GM21526 (cell line): ENCODE measurements around the gene PLOD1.
"Not testable (repeated sequence)": the region's sequence is repeated elsewhere in the genome, so short reads cannot be mapped to it uniquely, and the experiment has no call there.

Source experiments
- ATAC-seq: cut with Tn5 transposase; IDR thresholded peaks from one replicate; pipeline ENCODE4 v1.9.1; 2021; ENCODE audit warnings: moderate library complexity; ENCODE audit not compliant: unreplicated experiment, low FRiP score

Gene PLOD1

GRCh38 chr1:11935733-11936132 is 1.2 kb downstream of the PLOD1 start:
- ATAC-seq = not testable (repeated sequence)

DNA sequence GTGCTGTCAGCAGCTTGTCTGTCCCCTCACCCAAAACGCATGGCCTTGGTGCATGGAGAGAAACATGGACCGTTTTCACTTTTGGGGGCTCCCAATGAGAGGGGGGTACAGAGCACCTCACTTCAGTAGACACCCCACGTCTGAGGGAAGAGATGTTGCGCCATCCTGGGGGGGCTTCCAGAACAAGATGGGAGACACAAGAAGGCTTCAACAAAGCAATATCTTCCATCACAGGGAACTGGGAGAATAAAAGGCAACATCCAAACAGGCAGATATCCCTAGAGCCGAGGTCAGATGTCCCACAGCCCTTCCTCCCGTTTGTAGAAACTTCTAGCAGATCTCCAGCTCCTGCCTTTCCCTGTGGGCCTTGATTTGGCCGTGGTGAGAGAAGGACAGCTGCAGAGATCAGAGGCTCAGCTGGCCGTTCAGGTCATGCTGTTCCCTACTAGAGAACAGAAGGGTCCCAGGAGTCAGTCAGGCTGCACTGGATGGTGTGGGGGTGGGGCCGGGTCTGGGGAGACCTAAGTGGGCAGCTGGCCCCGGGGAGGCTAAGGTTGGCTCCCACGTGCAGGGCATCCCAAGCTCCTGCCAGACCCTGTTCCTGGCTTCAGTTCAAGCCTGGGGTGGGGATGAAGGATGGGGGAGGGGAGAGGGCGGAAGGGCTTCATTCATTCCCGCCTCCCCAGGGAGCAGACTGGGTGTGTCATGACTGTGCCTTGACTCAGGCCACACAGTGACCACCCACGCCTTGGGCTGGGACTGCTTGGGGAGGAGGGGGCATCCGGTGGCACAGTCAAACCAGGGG is 4.4 kb downstream of the PLOD1 start:
- ATAC-seq = no peak

DNA sequence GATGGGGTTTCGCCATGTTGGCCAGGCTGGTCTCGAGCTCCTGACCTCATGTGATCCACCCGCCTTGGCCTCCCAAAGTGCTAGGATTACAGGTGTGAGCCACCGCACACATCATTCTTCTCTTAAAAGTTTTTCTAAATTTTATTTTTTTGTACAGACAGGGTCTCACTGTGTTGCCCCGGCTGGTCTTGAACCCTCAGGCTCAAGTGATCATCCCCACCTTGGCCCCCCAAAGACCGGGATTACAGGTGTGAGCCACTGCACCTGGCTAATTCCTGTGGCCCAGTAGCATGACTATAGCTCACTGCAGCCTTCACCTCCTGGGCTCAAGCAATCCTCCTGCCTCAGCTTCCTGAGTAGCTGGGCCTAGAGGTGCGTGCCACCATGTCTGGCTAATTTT is 5.3 kb downstream of the PLOD1 start:
- ATAC-seq = not testable (repeated sequence)

DNA sequence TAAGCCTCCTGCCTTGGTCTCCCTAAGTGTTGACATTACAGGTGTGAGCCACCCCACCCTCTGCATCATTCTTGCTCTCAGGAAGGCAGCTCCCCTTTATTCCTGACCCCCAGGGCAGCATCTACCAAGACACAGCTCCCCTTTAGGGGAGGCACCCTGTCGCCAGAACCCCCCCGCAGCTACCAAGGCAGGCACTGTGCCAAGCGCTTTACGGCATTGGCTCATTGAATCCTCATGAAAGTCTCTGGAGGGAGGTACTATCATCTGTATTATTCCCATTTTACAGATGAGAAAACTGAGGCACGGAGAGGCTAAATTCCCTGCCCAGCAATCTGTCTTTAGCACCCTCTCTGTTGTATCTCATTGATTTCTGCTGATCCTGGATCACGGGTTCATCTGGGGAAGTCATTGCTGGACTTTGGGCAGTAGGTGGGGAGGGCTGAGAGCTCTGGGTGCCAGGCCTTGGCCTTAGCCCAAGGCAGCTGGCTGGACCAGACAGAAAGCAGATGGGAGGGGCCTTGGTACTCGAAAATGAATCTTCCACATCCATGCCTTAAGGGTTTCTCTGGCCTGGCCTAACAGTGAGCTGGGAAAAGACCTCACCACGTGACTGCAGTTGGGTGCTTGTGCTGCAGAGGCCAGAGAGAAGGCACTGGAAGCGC is 5.9 kb downstream of the PLOD1 start:
- ATAC-seq = no peak

GRCh38 chr1:11942280-11942679 is 7.8 kb downstream of the PLOD1 start:
- no peak for ATAC-seq

- no peak for ATAC-seq
Measured at GRCh38 chr1:11943619-11944018, 9.1 kb downstream of the PLOD1 start.

DNA sequence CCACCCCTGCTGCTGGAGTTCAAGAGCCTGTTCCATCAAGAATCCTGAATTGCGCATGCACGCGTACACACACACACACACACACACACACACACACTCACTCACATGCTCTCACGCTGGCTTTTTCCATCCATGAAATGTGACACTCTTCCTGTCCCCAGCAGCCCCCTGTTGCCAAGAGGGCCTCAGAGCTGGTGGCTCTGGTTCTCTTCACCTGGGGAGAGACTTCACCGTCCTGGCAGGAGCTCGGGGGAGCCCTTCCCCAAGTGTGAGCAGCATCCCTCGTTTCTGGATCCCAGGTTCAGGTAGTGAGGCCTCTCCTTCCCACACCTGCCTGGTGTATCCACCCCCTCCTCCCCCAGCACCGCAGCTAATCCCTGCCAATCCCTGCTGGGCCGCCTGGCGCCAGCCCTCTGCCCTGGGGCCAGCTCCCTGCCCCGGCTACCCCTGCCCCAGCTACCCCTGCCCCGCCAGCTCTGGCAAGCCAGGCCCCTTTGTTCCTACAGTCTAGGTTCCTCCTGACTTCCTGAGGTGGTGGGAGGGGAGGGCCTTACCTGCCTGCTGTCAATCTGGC is 9.9 kb downstream of the PLOD1 start:
- no peak for ATAC-seq

DNA sequence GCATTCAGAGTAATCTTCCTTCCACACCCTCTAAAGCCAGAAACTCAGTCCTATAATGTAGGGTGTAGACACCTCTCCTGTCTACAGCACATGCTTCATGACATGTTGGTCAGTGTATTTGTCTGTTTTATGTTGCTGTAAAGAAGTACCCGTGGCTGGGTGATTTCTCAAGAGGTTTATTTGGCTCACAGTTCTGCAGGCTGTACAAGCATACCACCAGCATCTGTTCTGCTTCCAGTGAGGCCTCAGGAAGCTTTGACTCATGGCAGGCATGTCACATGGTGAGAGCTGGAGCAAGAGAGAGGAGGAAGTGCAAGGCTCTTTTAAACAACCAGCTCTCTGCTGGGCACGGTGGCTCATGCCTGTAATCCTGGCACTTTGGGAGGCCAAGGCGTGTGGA is 12.1 kb downstream of the PLOD1 start:
- no peak for ATAC-seq

GRCh38 chr1:11948822-11949458 is 14.4 kb downstream of the PLOD1 start:
- no peak for ATAC-seq

DNA sequence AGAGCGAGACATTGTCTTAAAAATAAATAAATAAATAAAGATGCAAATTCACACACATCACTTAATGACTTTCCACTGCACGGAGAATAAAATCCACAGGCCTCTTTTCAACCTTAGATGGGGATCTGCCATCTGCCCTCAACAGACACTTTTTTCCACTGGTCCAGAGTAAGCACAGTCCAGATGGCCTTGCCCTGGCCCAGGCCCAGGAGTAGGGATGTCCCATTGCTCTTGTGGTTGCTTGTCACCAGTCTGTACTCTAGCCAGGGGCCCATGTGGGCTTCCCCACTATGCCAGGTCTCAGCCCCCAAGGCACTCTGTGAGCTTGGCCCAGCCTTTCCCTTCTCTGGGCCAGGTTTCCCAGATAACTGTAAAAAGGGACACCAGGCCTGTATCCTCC is 17.4 kb downstream of the PLOD1 start:
- ATAC-seq = no peak

DNA sequence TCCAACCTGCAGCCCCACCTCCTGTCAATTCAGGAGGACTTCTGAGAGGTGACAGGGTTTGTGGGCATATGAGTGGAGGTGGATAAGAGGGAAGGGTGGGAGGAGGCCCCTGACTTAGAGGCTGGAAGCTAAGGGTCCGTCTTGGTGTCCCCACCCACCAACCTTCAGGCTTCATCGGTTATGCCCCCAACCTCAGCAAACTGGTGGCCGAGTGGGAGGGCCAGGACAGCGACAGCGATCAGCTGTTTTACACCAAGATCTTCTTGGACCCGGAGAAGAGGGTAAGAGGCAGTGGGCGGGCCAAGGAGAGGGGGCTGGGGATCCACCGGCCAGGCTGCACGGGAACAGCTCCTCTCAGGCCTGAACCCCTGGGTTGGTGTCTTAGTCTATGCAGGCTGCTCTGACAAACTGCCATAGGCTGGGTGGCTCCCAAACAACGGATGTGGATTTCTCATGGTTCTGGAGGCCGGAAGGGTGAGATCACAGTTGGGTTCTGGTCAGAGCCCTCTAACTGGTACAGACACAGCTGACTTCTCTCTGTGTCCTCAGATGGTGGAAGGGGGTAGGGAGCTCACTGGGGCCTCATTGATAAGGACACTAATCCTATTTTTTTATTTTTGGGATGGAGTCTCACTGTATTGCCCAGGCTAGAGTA is 18.1 kb downstream of the PLOD1 start:
- ATAC-seq = no peak

DNA sequence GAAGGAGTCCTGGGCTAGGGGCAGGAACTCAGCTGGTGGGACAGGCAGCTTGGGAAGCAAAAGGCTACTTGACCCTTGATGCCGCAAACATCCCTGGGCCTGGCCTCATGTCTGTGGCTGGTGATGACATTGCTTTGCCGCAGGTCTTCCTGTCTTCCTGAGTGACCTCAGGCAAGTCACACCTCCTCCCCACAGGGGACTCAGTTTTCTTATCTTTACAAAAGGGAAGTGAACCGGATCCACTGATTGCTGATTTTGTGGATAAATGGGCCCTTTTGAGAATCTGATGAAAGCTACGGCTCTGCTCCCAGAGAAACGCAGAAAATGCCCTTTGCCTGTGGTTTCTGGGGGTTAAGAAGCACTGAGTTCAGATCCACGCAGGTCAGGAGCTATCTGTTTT is 20.7 kb downstream of the PLOD1 start:
- ATAC-seq = no peak

- no peak for ATAC-seq
Measured at GRCh38 chr1:11957398-11957797, 22.9 kb downstream of the PLOD1 start.

DNA sequence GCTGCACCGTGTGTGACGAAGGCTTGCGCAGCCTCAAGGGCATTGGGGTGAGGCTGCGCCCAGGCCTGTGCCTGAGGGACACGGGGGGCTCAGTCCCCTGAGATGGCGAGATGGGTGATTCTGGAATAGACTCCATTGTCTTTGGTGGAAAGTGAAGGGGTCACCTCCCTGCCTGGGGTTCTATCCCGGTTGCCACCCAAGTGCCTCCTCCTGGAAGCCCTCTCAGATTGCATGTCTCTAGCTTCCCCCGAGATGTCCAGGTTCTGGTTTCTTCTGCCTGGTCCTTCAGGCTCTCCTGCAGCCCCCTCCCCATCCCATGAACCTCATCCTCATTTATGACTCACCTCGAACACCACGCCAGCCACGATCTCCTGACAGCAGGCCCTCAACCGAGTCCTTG is 23.4 kb downstream of the PLOD1 start:
- no peak for ATAC-seq

DNA sequence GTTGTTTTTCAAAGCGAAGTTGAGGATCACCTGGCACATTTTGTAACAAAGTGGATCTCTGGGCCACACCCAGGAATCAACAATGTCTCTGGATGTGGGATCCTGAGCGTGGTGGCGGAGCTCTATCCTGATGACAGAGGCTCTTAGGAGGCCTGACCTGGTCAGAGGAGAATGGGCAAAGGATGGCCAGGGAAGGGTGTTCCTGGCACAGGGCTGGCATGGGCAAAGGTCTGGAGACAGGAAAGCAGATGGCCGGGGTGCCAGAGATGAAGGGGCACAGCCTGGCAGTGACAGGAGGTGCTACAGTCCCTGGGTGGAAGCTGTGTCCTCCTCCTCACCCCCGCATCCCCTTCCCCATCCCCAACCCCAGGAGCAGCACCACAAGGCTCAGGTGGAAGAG is 25.8 kb downstream of the PLOD1 start:
- no peak for ATAC-seq

GRCh38 chr1:11960715-11961114 is 26.2 kb downstream of the PLOD1 start:
- ATAC-seq = no peak

DNA sequence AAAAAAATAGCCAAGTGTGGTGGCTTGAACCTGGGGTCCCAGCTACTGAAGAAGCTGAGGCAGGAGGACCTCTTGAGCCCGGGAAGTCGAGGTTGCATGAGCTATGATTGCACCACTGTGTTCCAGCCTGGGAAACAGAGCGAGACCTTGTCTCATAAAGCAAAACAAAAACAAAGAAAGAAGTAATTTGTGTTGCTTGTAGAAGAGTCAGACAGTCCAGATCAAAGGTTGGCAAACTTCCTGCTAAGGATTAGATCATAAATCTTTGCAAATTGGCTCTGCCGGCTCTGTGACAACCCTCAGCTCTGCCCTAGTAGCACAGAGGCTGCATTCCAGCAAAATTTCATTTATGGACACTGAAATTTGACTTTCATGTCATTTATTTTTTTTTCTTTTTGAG is 26.7 kb downstream of the PLOD1 start:
- ATAC-seq = no peak

DNA sequence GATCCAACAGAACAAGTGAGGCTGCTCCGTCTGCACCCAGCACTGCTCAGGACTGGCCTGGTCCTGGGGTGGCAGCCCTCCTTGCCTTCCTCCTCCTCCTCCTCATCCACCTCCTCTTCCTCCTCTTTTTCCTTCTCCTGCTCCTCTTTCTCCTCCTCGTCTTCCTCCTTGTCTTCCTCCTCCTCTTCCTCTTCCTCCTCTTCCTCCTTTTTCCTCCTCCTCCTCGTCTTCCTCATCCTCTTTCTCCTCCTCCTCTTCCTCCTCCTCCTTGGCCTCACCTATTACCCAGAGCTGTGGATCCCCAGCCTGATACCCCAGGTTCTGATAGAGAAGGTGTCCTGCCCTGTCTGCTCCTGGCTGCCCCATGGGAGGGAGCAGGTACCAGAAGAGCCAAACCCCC is 29.1 kb downstream of the PLOD1 start:
- ATAC-seq = no peak

DNA sequence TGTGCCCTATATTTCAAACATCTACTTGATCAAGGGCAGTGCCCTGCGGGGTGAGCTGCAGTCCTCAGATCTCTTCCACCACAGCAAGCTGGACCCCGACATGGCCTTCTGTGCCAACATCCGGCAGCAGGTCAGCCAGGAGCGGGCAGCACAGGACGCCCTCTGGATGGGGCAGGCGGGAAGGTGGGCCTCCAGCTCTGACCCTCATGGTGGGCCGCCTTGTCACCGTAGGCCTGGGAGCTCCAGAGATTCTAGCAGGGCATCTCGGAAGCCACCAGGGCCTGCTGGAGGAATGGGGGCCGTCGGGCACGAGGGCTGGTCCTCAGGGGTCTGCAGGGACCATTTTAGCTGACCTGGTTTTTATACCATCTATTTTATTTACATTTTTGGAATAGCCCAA is 30.1 kb downstream of the PLOD1 start:
- ATAC-seq = no peak

DNA sequence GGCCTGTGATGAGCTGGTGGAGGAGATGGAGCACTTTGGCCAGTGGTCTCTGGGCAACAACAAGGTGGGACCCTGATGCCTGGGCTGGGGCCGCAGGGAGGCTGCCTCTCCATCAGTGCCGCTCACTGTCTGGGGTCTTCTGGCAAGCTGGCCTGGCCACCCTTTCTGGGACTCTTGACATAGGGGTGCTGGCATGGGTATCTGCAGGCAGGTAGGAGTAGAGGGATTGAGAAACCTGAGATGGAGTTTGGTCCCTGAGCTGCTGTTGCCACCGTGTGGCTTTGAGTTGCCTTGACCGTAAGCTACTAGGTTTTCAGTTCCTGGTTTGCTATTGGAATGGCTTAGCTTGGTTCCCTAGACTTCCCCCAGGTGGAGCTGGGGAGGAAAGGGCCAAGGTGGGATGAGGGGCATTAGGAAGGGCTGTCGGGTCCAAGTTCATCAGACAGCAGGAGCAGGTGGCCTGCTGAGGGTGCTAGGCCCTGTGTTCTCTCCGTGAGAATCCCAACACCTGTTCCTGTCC is 32.6 kb downstream of the PLOD1 start:
- ATAC-seq = no peak
